HEK293T (cell line): ENCODE measurements around the gene BICC1.

ENCODE experiments used
- CTCF ChIA-PET: fragments of 350-600 bp; formaldehyde crosslinking; extraction: SDS; loops from one replicate; lab custom pipeline; 2021; ENCODE audit warnings: antibody characterized with exemption, inconsistent platforms; lab: Yijun Ruan, JAX
- POLR2A ChIA-PET: fragments of 350-600 bp; formaldehyde crosslinking; extraction: SDS; loops from one replicate; lab custom pipeline; 2020; ENCODE audit warnings: antibody characterized with exemption, inconsistent platforms; lab: Yijun Ruan, JAX
- DNase-seq: peaks from one replicate; pipeline ENCODE4 v3.0.0; 2012; ENCODE audit warnings: mixed read lengths; ENCODE audit errors: extremely low spot score
- ARNT ChIP-seq: fragments of 450-650 bp; IDR thresholded peaks from 2 replicates; pipeline ENCODE4 v1.6.1; 2017; ENCODE audit warnings: mild to moderate bottlenecking
- BHLHE40 ChIP-seq: fragments of 450-650 bp; IDR thresholded peaks from 2 replicates; pipeline ENCODE4 v1.6.1; 2016; ENCODE audit warnings: mild to moderate bottlenecking, moderate library complexity, borderline replicate concordance
- CTBP1 ChIP-seq: fragments of 450-650 bp; IDR thresholded peaks from 2 replicates; pipeline ENCODE4 v1.6.1; 2016; ENCODE audit warnings: borderline replicate concordance
- ELF4 ChIP-seq: fragments of 450-650 bp; IDR thresholded peaks from 2 replicates; pipeline ENCODE4 v1.6.1; 2017; ENCODE audit warnings: antibody characterized with exemption
- FOXA1 ChIP-seq: fragments of 450-650 bp; IDR thresholded peaks from 2 replicates; pipeline ENCODE4 v1.6.1; 2016; ENCODE audit warnings: mild to moderate bottlenecking
- FOXK2 ChIP-seq: fragments of 450-650 bp; IDR thresholded peaks from 2 replicates; pipeline ENCODE4 v1.6.1; 2016; ENCODE audit warnings: mild to moderate bottlenecking
- FOXM1 ChIP-seq: fragments of 450-650 bp; IDR thresholded peaks from 2 replicates; pipeline ENCODE4 v1.6.1; 2017; ENCODE audit warnings: mild to moderate bottlenecking, borderline replicate concordance
- HDGF ChIP-seq: fragments of 450-650 bp; IDR thresholded peaks from 2 replicates; pipeline ENCODE4 v1.6.1; 2017; ENCODE audit warnings: antibody characterized with exemption, borderline replicate concordance
- L3MBTL2 ChIP-seq: fragments of 450-650 bp; conservative IDR thresholded peaks from 2 replicates; pipeline ENCODE4 v1.6.1; 2016; ENCODE audit warnings: mild to moderate bottlenecking
- LEF1 ChIP-seq: fragments of 450-650 bp; IDR thresholded peaks from 2 replicates; pipeline ENCODE4 v1.6.1; 2017; ENCODE audit warnings: mild to moderate bottlenecking, borderline replicate concordance
- NFRKB ChIP-seq: fragments of 450-650 bp; IDR thresholded peaks from 2 replicates; pipeline ENCODE4 v1.6.1; 2016; ENCODE audit warnings: mild to moderate bottlenecking, moderate library complexity
- PKNOX1 ChIP-seq: fragments of 450-650 bp; IDR thresholded peaks from 2 replicates; pipeline ENCODE4 v1.6.1; 2016
- SP1 ChIP-seq: fragments of 450-650 bp; IDR thresholded peaks from 2 replicates; pipeline ENCODE4 v1.6.1; 2017
- SUZ12 ChIP-seq: fragments of 450-650 bp; IDR thresholded peaks from 2 replicates; pipeline ENCODE4 v1.6.1; 2016; ENCODE audit warnings: mild to moderate bottlenecking
- TARDBP ChIP-seq: fragments of 450-650 bp; IDR thresholded peaks from 2 replicates; pipeline ENCODE4 v1.6.1; 2016
- ZNF384 ChIP-seq: fragments of 450-650 bp; IDR thresholded peaks from 2 replicates; pipeline ENCODE4 v1.6.1; 2016

BICC1 gene

GRCh38 chr10:58695022-58695421, 182.3 kb downstream of the BICC1 start:
- DNase-seq = no peak
- CTCF ChIA-PET = no interaction called here
- POLR2A ChIA-PET = no interaction called here
- TF ChIP-seq HDGF = no peak

- no peak for TF ChIP-seq SUZ12
- no peak for TF ChIP-seq BHLHE40
- TF ChIP-seq HDGF = no peak
- TF ChIP-seq ELF4 = no peak
- TF ChIP-seq ARNT = no peak
- TF ChIP-seq ZNF384 = no peak
- TF ChIP-seq FOXM1 = no peak
- no peak for TF ChIP-seq PKNOX1
- no peak for TF ChIP-seq SP1
- TF ChIP-seq LEF1 = no peak
- no peak for TF ChIP-seq TARDBP
- no peak for TF ChIP-seq NFRKB
- CTCF ChIA-PET = no interaction called here
- POLR2A ChIA-PET = no interaction called here
- no peak for DNase-seq
Measured at GRCh38 chr10:58696736-58697135, 184.1 kb downstream of the BICC1 start.

GRCh38 chr10:58697691-58698090, 185.0 kb downstream of the BICC1 start:
- ChIA-PET CTCF (no interaction called here), POLR2A (no interaction called here)

GRCh38 chr10:58698777-58699356, 186.2 kb downstream of the BICC1 start:
- no peak for DNase-seq
- TF ChIP-seq LEF1 = no peak
- TF ChIP-seq NFRKB = no peak
- no peak for TF ChIP-seq SUZ12
- TF ChIP-seq L3MBTL2 = no peak
- TF ChIP-seq ARNT = no peak
- CTCF ChIA-PET = no interaction called here
- POLR2A ChIA-PET = no interaction called here

More at GRCh38 chr10:58697691-58698090, 185.0 kb downstream of the BICC1 start:
- no peak for TF ChIP-seq ARNT
- no peak for TF ChIP-seq FOXM1
- no peak for TF ChIP-seq FOXK2
- no peak for TF ChIP-seq HDGF
- TF ChIP-seq CTBP1 = no peak
- TF ChIP-seq ELF4 = no peak
- TF ChIP-seq FOXA1 = no peak
- DNase-seq = no peak

- CTCF ChIA-PET = no interaction called here
- no peak for DNase-seq
Measured at GRCh38 chr10:58700591-58700990, 187.9 kb downstream of the BICC1 start.

GRCh38 chr10:58701405-58702135, 188.9 kb downstream of the BICC1 start:
- ChIA-PET POLR2A (no interaction called here), CTCF (no interaction called here)
- DNase-seq = no peak
- TF ChIP-seq FOXM1 (no peak), ARNT (no peak), SP1 (no peak), BHLHE40 (no peak), ELF4 (no peak), ZNF384 (no peak), TARDBP (no peak), FOXA1 (no peak), HDGF (no peak), CTBP1 (no peak), NFRKB (no peak)

More at GRCh38 chr10:58700591-58700990, 187.9 kb downstream of the BICC1 start:
- POLR2A ChIA-PET = no interaction called here
- TF ChIP-seq SUZ12 (no peak), SP1 (no peak), FOXK2 (no peak), HDGF (no peak), L3MBTL2 (no peak), FOXA1 (no peak)

GRCh38 chr10:58704226-58704625, 191.6 kb downstream of the BICC1 start:
- POLR2A ChIA-PET = no interaction called here
- CTCF ChIA-PET = no interaction called here
- no peak for DNase-seq
- TF ChIP-seq HDGF (no peak), FOXK2 (no peak), TARDBP (no peak), FOXA1 (no peak), ARNT (no peak), SUZ12 (no peak), FOXM1 (no peak), ZNF384 (no peak), PKNOX1 (no peak), NFRKB (no peak), L3MBTL2 (no peak), ELF4 (no peak), SP1 (no peak), LEF1 (no peak), CTBP1 (no peak), BHLHE40 (no peak)
